ENCODE data around the gene BMERB1.

BMERB1 gene

GRCh38 chr16:15621456-15621855 lies 187.1 kb downstream of the BMERB1 start:
- no peak for DNase-seq

GRCh38 chr16:15621889-15622288 lies 187.5 kb downstream of the BMERB1 start:
- no peak for DNase-seq

- no peak for DNase-seq
These were observed 197.5 kb downstream of the BMERB1 start for GRCh38 chr16:15631730-15632409.

- no peak for DNase-seq
These were observed 201.5 kb downstream of the BMERB1 start for GRCh38 chr16:15635926-15636325.

- DNase-seq, result no peak
These were observed 202.0 kb downstream of the BMERB1 start for GRCh38 chr16:15636392-15636873.
